NCI-H2107 (cell line): ENCODE results near the gene TRIM45.
"Not testable (repeated sequence)": the region's sequence is repeated elsewhere in the genome, so short reads cannot be mapped to it uniquely, and the experiment has no call there.

Source experiments
- DNase-seq: peaks from one replicate; lab custom pipeline; 2025; lab: John Stamatoyannopoulos, UW

TRIM45 gene, protein sequence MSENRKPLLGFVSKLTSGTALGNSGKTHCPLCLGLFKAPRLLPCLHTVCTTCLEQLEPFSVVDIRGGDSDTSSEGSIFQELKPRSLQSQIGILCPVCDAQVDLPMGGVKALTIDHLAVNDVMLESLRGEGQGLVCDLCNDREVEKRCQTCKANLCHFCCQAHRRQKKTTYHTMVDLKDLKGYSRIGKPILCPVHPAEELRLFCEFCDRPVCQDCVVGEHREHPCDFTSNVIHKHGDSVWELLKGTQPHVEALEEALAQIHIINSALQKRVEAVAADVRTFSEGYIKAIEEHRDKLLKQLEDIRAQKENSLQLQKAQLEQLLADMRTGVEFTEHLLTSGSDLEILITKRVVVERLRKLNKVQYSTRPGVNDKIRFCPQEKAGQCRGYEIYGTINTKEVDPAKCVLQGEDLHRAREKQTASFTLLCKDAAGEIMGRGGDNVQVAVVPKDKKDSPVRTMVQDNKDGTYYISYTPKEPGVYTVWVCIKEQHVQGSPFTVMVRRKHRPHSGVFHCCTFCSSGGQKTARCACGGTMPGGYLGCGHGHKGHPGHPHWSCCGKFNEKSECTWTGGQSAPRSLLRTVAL

DNA sequence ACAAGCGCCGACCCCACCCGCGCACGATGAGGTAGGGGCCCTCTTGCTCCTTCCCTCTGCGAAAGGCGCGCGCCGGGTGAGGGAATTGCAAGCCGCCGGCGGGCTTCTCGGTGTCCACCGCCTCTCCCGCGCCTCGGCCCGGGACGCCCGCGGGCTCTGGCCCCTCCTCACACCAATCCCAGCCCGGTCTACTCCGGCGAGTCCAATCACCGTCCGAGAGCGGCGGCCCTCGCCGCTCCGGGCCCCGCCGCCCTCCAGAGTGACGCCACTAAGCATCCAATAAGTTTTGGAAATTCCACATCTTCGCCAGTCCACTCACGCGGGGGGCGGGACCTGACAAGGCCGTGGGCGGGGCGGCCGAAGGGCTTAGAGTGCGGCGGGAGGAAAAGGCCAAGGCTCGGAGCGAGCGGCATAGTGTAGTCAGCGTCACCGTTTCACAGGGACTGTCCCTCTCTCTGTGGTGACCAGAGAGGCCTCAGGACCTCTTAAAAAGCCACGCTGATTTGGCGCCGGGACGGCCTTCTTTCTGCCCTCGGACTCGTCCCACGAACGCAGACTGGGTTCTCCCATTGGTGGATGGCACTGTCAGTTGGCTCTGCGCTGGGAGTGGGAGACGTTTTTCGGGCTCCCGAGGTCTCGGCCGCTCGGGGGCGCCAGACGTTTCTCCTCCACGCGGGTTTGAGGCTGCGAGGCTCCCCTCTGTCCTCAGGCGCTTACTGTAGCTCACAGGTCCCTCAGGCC, at the start of gene TRIM45:
TRIM45 (minus strand) TSS at position 161 of the 741 bp plus-strand sequence. CDS start 548 bp downstream, outside the sequence.
- DNase-seq: peak; percentile 88

GRCh38 chr1:117169871-117170596, 48.5 kb upstream of the TRIM45 start:
- no peak for DNase-seq

GRCh38 chr1:117167402-117167801, 45.9 kb upstream of the TRIM45 start:
- no peak for DNase-seq

- DNase-seq: no peak
These were observed 44.5 kb upstream of the TRIM45 start for GRCh38 chr1:117166076-117166475.

DNA sequence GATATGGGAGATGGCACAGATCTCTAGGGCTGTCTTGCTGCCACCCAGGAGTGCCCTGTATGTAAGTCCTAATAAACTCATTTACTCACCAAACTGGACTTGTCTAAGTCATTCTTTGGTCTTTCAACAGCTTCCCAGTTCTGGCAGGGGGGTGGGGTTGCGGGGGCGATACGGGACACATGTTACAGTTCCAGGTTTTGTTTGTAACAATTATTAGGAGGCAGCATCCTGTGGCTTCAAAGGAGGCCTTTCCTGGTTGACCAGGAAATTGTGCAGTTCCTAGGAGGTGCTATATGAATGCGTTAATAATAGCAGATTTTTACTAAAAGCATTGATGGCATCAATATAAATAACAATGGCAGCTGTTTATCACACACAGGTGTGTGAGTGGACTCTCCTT, 42.7 kb upstream of the TRIM45 start:
- no peak for DNase-seq

DNA sequence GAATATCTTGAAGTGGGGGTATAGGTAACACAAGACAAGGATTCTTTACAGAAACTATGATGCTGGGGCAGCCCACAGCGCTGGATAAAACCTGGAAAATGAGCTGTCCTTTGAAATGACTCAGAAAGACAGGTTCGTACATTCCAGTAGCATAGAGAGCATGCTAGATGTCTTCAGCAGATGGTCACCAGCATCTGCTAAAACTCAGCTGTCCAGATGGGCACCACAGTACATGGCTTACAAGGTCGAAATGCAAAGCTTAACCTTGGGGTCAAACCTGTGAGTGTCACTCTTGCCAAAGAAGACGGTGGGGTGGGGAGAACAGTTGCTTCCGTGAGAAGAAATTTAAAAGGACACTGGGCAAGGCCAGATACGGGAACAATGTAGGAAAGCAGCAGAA, 41.3 kb upstream of the TRIM45 start:
- DNase-seq: no peak

DNA sequence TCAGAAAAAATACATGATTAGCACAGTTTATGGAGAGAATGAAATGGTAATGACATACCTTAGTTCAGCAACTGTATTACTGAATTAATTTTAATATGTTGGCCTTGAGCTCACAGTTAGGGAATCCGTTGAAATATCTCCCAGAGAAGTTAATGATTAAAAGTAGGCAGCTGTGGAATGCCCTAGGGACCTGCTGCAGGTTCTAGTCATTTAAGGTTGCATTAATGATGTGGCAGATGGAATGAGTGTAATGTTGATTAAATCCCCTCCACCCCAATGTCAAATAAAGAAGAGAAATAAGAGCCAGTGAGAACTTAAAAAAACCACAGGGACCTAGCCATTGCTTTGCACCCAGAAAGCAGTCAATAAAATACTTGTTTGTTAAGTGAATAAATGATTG, 40.3 kb upstream of the TRIM45 start:
- DNase-seq: no peak

DNA sequence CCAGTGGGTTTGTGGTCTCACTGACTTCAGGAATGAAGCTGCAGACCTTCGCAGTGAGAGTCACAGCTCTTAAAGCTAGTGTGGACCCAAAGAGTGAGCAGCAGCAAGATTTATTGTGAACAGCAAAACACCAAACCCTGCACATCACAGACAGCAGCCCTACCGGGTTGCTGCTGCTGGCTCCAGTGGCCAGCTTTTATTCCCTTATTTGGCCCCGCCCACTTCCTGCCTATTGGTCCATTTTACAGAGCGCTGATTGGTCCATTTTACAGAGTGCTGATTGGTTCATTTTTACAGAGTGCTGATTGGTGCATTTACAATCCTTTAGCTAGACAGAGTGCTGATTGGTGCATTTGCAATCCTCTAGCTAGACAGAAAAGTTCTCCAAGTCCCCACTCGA, 29.8 kb upstream of the TRIM45 start:
- not testable (repeated sequence) for DNase-seq

GRCh38 chr1:117150316-117150715, 28.8 kb upstream of the TRIM45 start:
- DNase-seq: no peak

GRCh38 chr1:117147856-117148588, 26.5 kb upstream of the TRIM45 start:
- DNase-seq: no peak

DNA sequence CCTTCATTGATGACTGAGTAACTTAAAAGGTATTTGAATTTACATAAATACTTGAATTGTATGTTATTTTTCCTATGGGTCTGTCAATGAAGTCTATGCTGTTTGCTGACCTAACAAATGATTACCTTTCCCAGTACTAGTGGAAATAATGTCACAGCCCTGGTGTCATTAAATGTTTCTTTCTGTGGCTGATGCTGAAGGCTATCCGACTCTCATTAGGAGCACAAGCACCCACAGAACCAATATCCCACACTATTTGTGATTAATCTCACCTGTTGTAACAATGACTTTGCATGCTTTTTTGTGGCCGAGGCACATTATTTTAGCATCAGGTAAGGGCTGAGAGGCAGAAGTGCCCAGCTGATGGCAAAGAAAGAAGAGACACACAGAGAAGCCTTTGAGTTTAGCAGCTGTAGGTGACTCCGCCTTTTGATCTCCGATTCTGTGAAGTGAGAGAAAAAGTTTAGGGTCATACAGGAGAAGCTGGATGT, 25.8 kb upstream of the TRIM45 start:
- no peak for DNase-seq

DNA sequence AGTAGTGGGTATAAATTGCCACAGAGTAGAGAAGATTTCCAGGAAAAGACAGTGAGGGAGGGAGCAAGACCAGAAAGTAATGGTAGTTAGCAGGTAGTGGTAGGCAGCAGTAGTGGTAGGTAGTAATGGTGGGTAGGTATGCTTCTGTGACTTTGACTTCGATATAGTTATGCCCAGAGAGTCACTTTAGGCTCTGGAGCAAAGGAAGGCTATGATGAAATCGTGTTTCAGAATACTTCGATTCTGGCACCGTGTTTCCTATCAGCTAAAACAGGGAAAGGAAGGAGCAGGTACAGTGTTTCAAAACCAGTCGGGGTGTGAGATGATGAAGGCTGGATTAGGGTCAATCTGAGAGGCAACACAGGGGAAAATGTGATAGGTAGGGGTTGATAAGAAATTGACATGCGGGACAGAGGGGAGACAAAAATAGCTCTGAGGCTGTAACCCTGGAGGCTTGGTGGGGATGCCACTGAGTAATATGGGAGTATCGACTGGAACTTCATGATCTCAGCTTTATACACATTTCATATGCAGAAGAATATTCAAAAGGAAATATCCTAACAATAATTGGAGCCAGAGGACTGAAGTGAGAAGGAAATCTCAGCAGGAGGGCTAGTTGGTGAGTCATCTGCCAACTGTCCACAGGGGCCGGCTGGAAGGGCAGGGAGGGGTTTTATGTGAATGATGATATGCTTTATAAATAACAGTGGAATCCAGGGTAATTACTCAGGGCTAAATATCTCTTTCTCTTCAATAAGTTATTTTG, 25.2 kb upstream of the TRIM45 start:
- DNase-seq: no peak

DNA sequence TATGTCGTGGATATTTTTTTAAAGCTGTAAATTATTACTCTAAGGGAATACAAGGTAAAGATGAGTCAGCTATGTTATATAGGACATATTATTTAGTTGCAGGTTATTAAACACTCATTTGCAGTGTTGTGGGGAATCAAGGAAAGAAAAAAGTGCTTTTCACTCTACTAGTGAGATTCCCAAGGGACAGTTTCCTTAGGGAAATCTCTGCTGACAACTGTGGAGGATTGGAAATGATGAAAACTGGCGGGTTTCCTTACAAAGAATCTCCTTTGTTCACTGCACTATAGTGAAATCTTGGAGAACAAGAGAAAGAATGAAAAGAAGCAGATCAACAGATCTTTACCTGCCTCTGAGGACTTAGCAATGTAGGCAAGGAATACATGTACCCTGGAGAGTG, 24.5 kb upstream of the TRIM45 start:
- no peak for DNase-seq

DNA sequence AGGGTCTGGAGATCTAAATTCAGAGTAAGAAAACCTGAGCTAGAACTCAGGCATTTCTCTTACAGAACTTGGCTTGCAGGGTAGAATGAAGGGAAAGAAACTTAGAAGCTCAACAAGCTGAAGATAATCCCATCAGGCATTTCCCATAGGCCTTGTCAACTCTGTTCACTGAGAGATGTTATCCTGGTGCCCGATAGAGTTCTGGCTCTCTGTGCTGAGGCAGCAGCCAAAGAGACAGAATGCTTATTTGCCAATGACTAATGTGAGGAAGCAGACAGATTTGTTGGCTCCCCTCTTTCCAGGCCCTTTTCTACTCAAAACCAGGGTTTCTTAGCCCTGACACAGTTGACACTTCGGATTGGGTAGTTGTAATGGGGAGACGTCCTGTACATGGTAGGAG, 22.3 kb upstream of the TRIM45 start:
- DNase-seq: no peak

GRCh38 chr1:117143172-117143571, 21.6 kb upstream of the TRIM45 start:
- no peak for DNase-seq

DNA sequence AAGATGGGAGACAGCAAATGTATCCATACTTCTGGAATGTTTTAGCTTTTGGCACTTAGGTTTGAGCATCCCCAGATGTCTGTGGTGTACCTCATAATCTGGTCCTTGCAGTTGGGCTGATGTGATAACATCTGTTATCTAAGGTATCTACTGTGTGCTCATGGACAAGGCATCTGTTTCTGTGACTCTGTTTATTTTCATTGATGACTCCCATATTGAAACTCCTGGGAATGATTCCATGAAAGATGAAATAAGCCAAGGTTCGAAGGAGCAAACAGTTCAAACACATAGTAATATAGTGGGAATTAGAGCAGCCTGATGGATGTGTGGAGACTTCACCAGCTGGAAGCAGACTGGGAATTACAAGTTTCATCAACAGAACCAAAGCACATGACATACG, 20.7 kb upstream of the TRIM45 start:
- DNase-seq: no peak

- no peak for DNase-seq
These were observed 17.0 kb upstream of the TRIM45 start for GRCh38 chr1:117138561-117138960.

GRCh38 chr1:117138106-117138505, 16.6 kb upstream of the TRIM45 start:
- no peak for DNase-seq

GRCh38 chr1:117137281-117137855, 15.8 kb upstream of the TRIM45 start:
- no peak for DNase-seq

DNA sequence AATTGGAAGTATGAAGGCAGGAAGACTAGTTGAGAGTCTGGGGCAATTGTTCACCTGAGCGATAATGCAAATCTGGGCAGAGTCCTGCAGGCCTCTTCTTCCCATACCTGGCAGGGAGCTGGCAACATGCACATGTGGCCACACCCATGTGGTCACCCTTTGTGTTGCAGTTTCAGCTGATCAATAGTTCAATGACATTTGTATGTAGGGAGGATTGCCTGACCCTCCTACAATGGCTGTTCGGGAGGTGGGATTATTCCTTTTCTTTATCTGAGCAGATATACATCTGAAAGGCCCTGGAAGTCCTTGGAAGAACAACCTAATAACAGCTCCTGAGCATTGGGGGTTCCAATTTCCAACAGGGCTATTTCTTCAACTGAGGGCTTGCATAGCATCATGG, 15.2 kb upstream of the TRIM45 start:
- no peak for DNase-seq
